Thyroid gland (tissue), 4 donors: Measurements from ENCODE around the gene HK3.

ENCODE experiments used
- POLR2A ChIP-seq, 2 donors: fragments of 450-650 bp; IDR thresholded peaks; one replicate each; pipeline ENCODE4 v1.6.1; 2017; ENCODE audit warnings: antibody characterized with exemption in 2 of 2, mild to moderate bottlenecking in 2 of 2, moderate library complexity in 1 of 2
- TF ChIP-seq, protein P1 (sequence below), 6 experiments: fragments of 200-600 bp in 3 of 6; fragments of 450-650 bp in 3 of 6; sonication (generic) in 3 of 6; IDR thresholded peaks; one replicate each; pipeline ENCODE4 v1.5.1; 2016 to 2019; ENCODE audit warnings: antibody characterized with exemption in 6 of 6, mild to moderate bottlenecking in 2 of 6, inconsistent platforms in 1 of 6, moderate library complexity in 1 of 6

DNA sequence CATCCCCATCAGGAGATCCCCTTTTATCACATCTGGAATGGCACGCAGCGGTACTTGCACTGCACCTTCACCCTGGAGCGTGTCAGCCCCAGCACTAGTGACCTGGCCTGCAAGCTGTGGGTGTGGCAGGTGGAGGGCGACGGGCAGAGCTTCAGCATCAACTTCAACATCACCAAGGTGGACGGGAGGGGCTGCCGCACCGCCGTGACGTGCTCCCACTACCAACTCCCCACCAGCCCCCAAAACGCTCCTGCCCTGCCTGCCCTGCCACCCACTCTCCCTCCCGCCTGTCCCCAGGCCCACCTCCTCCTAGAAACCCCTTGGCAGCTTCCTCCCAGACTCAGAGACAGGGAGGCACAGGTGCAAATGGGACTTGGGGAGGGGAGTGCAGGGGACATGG lies 20.7 kb downstream of the HK3 start:
- TF ChIP-seq, protein P1, sequence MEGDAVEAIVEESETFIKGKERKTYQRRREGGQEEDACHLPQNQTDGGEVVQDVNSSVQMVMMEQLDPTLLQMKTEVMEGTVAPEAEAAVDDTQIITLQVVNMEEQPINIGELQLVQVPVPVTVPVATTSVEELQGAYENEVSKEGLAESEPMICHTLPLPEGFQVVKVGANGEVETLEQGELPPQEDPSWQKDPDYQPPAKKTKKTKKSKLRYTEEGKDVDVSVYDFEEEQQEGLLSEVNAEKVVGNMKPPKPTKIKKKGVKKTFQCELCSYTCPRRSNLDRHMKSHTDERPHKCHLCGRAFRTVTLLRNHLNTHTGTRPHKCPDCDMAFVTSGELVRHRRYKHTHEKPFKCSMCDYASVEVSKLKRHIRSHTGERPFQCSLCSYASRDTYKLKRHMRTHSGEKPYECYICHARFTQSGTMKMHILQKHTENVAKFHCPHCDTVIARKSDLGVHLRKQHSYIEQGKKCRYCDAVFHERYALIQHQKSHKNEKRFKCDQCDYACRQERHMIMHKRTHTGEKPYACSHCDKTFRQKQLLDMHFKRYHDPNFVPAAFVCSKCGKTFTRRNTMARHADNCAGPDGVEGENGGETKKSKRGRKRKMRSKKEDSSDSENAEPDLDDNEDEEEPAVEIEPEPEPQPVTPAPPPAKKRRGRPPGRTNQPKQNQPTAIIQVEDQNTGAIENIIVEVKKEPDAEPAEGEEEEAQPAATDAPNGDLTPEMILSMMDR (IDR thresholded peaks at IDR 0.05), result no peak
- no peak for TF ChIP-seq POLR2A (IDR thresholded peaks at IDR 0.05)
